ENCODE measurements around the gene CADPS2.

Gene CADPS2

GRCh38 chr7:122467661-122468449 is 418.4 kb downstream of the CADPS2 start:
- DNase-seq (ENCODE audit: low read depth) = no peak
- no peak for TF ChIP-seq CTCF (IDR thresholded peaks at IDR 0.05; ENCODE audit: insufficient read depth, low read depth, low read length, missing control alignments)
- no peak overlapping the region for H3K4me3 ChIP-seq (ENCODE audit: low read length)

- no peak for DNase-seq (ENCODE audit: low read depth)
- TF ChIP-seq CTCF (IDR thresholded peaks at IDR 0.05; ENCODE audit: insufficient read depth, low read depth, low read length, missing control alignments) = no peak
- no peak overlapping the region for H3K4me3 ChIP-seq (ENCODE audit: low read length)
Observed at GRCh38 chr7:122465296-122465695, 421.0 kb downstream of the CADPS2 start.

GRCh38 chr7:122463631-122464030 is 422.6 kb downstream of the CADPS2 start:
- DNase-seq (ENCODE audit: low read depth) = no peak
- TF ChIP-seq CTCF (IDR thresholded peaks at IDR 0.05; ENCODE audit: insufficient read depth, low read depth, low read length, missing control alignments) = no peak
- no peak overlapping the region for H3K4me3 ChIP-seq (ENCODE audit: low read length)

GRCh38 chr7:122460936-122461335 is 425.3 kb downstream of the CADPS2 start:
- H3K4me3 ChIP-seq (ENCODE audit: low read length) = no peak overlapping the region
- no peak for DNase-seq (ENCODE audit: low read depth)
- TF ChIP-seq CTCF (IDR thresholded peaks at IDR 0.05; ENCODE audit: insufficient read depth, low read depth, low read length, missing control alignments) = no peak

- H3K4me3 ChIP-seq (ENCODE audit: low read length) = no peak overlapping the region
- no peak for TF ChIP-seq CTCF (IDR thresholded peaks at IDR 0.05; ENCODE audit: insufficient read depth, low read depth, low read length, missing control alignments)
- DNase-seq (ENCODE audit: low read depth) = no peak
Observed at GRCh38 chr7:122457969-122458368, 428.3 kb downstream of the CADPS2 start.

GRCh38 chr7:122457325-122457724 is 428.9 kb downstream of the CADPS2 start:
- H3K4me3 ChIP-seq (ENCODE audit: low read length) = no peak overlapping the region
- no peak for TF ChIP-seq CTCF (IDR thresholded peaks at IDR 0.05; ENCODE audit: insufficient read depth, low read depth, low read length, missing control alignments)
- no peak for DNase-seq (ENCODE audit: low read depth)

Data from epithelial cell of esophagus (primary cell).